ENCODE results near the gene ZNF181.

GRCh38 chr19:34690372-34690771 lies 43.7 kb upstream of the ZNF181 start:
- TF ChIP-seq CTCF (optimal IDR thresholded peaks at IDR 0.05 in 1 of 3, IDR thresholded peaks at IDR 0.05 in 1 of 3, conservative IDR thresholded peaks at IDR 0.05 in 1 of 3; ENCODE audit: extremely low read depth in 1 of 3, insufficient read depth in 2 of 3, low read length in 3 of 3) (no peak), EZH2 (IDR thresholded peaks at IDR 0.05; ENCODE audit: low read length) (no peak)

Measured in keratinocyte (primary cell).